Mucosa of rectum (tissue), 2 donors: ENCODE data around the gene PDE2A.
A peak's percentile ranks its signal among the peaks of the same experiment; 100 is the strongest.

ENCODE experiments used
- H3K27ac ChIP-seq, 2 donors: one replicate each; pipeline ENCODE4 v1.7.0; 2013; ENCODE audit warnings: inconsistent platforms in 2 of 2, low read depth in 2 of 2, low read length in 2 of 2
- H3K27me3 ChIP-seq, 2 donors: one replicate each; pipeline ENCODE4 v1.7.0; 2013; ENCODE audit warnings: low read length in 2 of 2; ENCODE audit not compliant: control insufficient read depth in 2 of 2, insufficient read depth in 2 of 2
- H3K36me3 ChIP-seq, 2 donors: one replicate each; pipeline ENCODE4 v1.7.0; 2013; ENCODE audit warnings: low read length in 2 of 2; ENCODE audit not compliant: control insufficient read depth in 2 of 2, insufficient read depth in 2 of 2
- H3K4me1 ChIP-seq, 2 donors: one replicate each; pipeline ENCODE4 v1.7.0; 2013; ENCODE audit warnings: low read length in 2 of 2, mild to moderate bottlenecking in 1 of 2; ENCODE audit not compliant: control insufficient read depth in 2 of 2, insufficient read depth in 2 of 2
- H3K4me3 ChIP-seq, 2 donors: one replicate each; pipeline ENCODE4 v1.7.0; 2013; ENCODE audit warnings: low read length in 2 of 2
- H3K9ac ChIP-seq, 2 donors: one replicate each; pipeline ENCODE4 v1.7.0; 2013; ENCODE audit warnings: low read length in 2 of 2, low read depth in 1 of 2, mild to moderate bottlenecking in 1 of 2
- H3K9me3 ChIP-seq, 2 donors: one replicate each; pipeline ENCODE4 v1.7.0; 2013; ENCODE audit warnings: low read length in 2 of 2; ENCODE audit not compliant: control insufficient read depth in 2 of 2
- donor health status: healthy.
- donor health status: Normal muscosa, but diverticular disease.

The PDE2A gene

DNA sequence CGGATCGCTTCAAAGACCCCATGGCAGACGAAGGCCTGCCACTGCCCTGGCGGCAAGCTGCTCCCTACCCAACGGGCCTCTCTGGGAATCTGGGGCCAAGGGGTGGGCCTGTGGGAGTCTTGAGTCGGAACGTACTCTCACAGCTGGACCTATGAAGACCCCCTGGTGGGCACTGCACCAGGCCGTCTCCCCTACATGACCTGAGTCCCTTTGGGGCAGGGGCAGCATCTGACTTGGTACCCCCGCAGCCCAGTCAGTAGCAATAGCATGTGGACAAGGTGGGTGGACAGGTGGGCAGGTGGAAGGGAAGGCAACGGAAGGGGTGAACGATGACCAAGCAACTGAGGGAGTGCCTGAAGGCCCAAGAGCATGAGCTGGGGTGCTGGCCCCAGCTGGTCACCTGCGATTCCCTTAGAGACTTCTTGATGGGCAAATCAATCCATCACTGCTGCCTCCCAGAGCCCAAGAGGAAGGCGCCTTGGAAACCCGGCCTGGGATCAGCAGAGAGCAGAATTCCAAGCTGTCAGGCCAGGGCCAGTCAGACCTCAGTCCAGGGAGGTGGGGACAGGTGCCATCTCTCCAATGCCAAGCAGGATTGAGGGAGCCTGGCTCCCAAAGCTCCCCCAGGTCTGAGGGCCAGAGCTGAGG lies 42.7 kb upstream of the PDE2A start:
- no peak overlapping the region for H3K4me3 ChIP-seq
- H3K4me1 ChIP-seq, result peaks cover 23 to 25% of the 10 kb centered on the region in 2 donors
- H3K9me3 ChIP-seq, result no peaks in the 10 kb centered on the region
- no peak overlapping the region for H3K9ac ChIP-seq
- peaks cover 8 to 30% of the 10 kb centered on the region in 2 donors for H3K36me3 ChIP-seq
- H3K27ac ChIP-seq, result no peak overlapping the region
- H3K27me3 ChIP-seq, result no peaks in the 10 kb centered on the region

DNA sequence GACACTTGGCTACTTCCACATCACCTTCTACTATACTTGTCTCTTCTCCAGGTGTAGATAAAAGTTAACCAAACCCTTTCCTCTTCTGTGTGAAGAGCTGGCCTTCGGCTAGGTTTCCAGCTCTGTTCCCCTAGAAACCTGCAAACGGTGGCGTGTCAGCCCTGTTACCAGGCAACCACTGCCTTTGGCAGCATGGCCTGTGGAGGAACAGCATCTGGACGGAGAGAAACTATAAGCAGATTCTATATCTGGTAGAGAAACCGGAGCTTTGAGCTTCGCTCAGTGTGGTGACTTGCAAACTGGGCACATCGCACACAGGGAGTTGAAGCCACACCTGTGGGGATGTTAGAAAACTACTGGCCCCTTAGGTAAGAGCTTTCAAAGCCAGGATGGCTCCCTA lies 42.1 kb upstream of the PDE2A start:
- H3K4me3 ChIP-seq, result no peak overlapping the region
- H3K4me1 ChIP-seq, result peaks cover 22% of the 10 kb centered on the region in 2 donors
- H3K9me3 ChIP-seq, result no peaks in the 10 kb centered on the region
- peaks cover 14 to 36% of the 10 kb centered on the region in 2 donors for H3K36me3 ChIP-seq
- H3K27ac ChIP-seq, result no peak overlapping the region
- no peak overlapping the region for H3K9ac ChIP-seq
- no peaks in the 10 kb centered on the region for H3K27me3 ChIP-seq

DNA sequence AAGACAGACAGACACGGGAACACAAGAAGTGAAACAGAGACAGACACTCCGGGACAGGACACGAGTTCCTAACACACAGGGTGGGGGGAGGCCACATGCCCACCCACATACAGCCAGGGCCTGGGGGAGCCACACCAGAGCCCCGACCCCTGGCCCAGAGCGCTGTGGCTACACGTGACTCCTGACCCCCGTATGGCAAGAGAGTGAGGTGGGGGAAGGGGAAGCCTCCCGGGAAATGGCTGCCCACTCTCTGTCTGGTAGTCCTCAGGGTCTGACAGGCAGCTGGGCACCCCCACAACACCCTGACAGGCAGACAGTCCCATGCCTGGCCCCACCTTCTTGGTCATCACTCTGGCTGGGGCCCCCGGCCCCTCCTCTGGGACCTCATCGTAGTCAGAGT lies 38.6 kb upstream of the PDE2A start:
- Histone ChIP-seq H3K4me1 (no peaks in the 10 kb centered on the region), H3K36me3 (peaks cover 41 to 62% of the 10 kb centered on the region in 2 donors), H3K27ac (peak overlapping the region in 1 of 2 donors; percentile 26), H3K9me3 (no peaks in the 10 kb centered on the region), H3K4me3 (no peak overlapping the region), H3K27me3 (no peaks in the 10 kb centered on the region), H3K9ac (peak overlapping the region in 1 of 2 donors; percentile 22)

- Histone ChIP-seq H3K36me3 (peaks cover 45 to 63% of the 10 kb centered on the region in 2 donors), H3K27ac (peak overlapping the region in 1 of 2 donors; percentile 26), H3K4me1 (no peaks in the 10 kb centered on the region), H3K4me3 (no peak overlapping the region), H3K9me3 (no peaks in the 10 kb centered on the region), H3K27me3 (no peaks in the 10 kb centered on the region), H3K9ac (no peak overlapping the region)
These were observed 38.0 kb upstream of the PDE2A start for GRCh38 chr11:72712168-72712751.

DNA sequence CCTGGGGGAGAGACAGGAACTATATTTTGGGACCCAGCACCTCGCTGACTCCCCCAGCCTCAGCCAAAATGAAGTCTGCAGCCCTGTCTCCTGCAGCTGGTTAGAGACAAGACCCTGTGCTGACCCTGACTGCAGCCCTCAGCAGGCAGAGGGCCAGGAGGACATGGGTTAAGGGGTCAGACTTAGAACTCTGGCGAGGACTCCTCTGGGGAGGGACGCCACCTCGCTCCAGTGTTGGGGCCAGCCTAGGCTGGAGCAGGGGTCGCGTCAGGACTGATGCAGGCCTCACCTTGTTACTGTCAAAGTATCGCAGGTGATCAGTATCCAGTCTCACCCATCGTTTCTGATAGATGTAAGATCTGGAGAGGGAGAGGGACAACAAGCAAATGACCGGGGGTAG lies 36.9 kb upstream of the PDE2A start:
- Histone ChIP-seq H3K4me1 (no peaks in the 10 kb centered on the region), H3K36me3 (peaks cover 54 to 63% of the 10 kb centered on the region in 2 donors), H3K9ac (no peak overlapping the region), H3K27me3 (no peaks in the 10 kb centered on the region), H3K4me3 (no peak overlapping the region), H3K9me3 (no peaks in the 10 kb centered on the region), H3K27ac (no peak overlapping the region)

DNA sequence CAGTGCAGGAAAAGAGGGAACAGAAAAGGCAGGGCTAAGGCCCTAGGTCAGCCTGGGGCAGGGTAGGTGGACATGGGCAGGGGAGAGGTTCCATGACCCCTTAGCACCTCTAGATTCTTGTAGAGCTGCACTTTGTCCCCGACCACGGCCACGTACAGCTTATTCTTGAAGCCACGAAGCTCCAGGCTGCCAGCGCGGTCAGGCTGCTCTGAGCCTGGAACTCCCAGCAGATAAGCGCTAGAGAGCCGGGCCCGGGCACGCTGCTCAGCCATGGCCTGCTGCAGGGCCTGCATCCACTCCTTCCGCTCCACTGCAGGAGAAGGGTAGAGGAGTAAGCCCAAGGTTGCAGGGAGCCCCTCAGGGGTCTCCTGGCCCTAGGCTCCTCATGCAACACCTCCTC lies 36.1 kb upstream of the PDE2A start:
- H3K4me3 ChIP-seq, result no peak overlapping the region
- H3K9me3 ChIP-seq, result no peaks in the 10 kb centered on the region
- no peak overlapping the region for H3K9ac ChIP-seq
- H3K4me1 ChIP-seq, result no peaks in the 10 kb centered on the region
- H3K27me3 ChIP-seq, result no peaks in the 10 kb centered on the region
- no peak overlapping the region for H3K27ac ChIP-seq
- peaks cover 61 to 71% of the 10 kb centered on the region in 2 donors for H3K36me3 ChIP-seq

- Histone ChIP-seq H3K9me3 (no peaks in the 10 kb centered on the region), H3K4me1 (no peaks in the 10 kb centered on the region), H3K4me3 (no peak overlapping the region), H3K27me3 (no peaks in the 10 kb centered on the region), H3K36me3 (peaks cover 67 to 72% of the 10 kb centered on the region in 2 donors), H3K9ac (no peak overlapping the region), H3K27ac (no peak overlapping the region)
These were observed 35.4 kb upstream of the PDE2A start for GRCh38 chr11:72709478-72710238.

DNA sequence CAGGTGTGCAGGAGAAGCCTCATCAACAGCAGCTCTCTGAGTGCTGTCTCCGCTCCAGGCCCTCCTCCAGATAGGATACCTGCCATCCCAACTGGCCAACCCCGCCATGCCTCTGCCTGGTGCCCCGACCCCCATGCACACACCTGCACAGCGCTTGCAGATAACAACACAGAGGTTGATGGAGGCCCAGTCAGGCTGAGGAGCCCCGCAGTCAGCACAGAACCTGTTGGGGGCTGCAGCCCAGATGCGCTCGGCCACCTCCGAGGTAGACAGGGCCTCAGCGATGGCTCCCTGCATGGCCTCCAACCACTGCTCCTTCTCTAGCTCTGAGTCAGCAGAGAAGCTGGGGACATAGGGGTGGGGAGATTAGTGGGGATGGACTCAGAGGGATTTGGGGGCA lies 32.8 kb upstream of the PDE2A start:
- Histone ChIP-seq H3K4me3 (no peak overlapping the region), H3K27ac (no peak overlapping the region), H3K4me1 (no peaks in the 10 kb centered on the region), H3K9me3 (no peaks in the 10 kb centered on the region), H3K9ac (no peak overlapping the region), H3K27me3 (no peaks in the 10 kb centered on the region), H3K36me3 (peaks cover 74 to 91% of the 10 kb centered on the region in 2 donors)

DNA sequence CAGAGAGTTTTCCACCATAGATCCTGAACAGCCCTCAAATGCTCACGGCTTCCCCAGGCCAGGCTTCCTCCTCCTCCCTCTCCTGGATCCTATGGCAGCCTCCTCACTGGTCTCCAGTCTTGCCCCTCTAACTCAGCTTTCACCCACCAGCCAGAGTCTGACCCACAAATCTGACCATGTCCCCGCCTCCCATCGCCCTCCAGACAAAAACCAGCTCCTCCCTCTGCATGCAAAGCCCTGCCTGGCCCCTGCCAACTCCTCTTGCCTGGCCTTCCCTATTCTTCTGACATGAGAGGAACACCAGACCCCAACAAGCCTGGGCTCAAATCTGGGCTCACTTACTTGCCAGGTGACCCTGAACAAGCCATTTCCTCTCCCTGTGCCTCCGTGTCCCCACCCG lies 32.4 kb upstream of the PDE2A start:
- no peak overlapping the region for H3K27ac ChIP-seq
- no peak overlapping the region for H3K4me3 ChIP-seq
- no peaks in the 10 kb centered on the region for H3K4me1 ChIP-seq
- H3K9me3 ChIP-seq, result no peaks in the 10 kb centered on the region
- no peak overlapping the region for H3K9ac ChIP-seq
- no peaks in the 10 kb centered on the region for H3K27me3 ChIP-seq
- peaks cover 72 to 88% of the 10 kb centered on the region in 2 donors for H3K36me3 ChIP-seq
